HG03460 (cell line): Measurements from ENCODE around the gene SDHAF2.

Experiments used
- ATAC-seq: cut with Tn5 transposase; IDR thresholded peaks from one replicate; pipeline ENCODE4 v1.9.1; 2021; ENCODE audit not compliant: unreplicated experiment

The SDHAF2 gene

GRCh38 chr11:61495801-61496601 is 66.1 kb downstream of the SDHAF2 start:
- no peak for ATAC-seq
